Measurements from ENCODE around the gene PCNX4.

Gene PCNX4

GRCh38 chr14:60206249-60206670, 114.5 kb downstream of the PCNX4 start:
- no peak for DNase-seq (ENCODE audit: low spot score)

GRCh38 chr14:60206837-60207533, 115.3 kb downstream of the PCNX4 start:
- DNase-seq (ENCODE audit: low spot score) = no peak

GRCh38 chr14:60210703-60211102, 119.0 kb downstream of the PCNX4 start:
- DNase-seq (ENCODE audit: low spot score) = no peak

GRCh38 chr14:60211153-60211552, 119.4 kb downstream of the PCNX4 start:
- no peak for DNase-seq (ENCODE audit: low spot score)

DNA sequence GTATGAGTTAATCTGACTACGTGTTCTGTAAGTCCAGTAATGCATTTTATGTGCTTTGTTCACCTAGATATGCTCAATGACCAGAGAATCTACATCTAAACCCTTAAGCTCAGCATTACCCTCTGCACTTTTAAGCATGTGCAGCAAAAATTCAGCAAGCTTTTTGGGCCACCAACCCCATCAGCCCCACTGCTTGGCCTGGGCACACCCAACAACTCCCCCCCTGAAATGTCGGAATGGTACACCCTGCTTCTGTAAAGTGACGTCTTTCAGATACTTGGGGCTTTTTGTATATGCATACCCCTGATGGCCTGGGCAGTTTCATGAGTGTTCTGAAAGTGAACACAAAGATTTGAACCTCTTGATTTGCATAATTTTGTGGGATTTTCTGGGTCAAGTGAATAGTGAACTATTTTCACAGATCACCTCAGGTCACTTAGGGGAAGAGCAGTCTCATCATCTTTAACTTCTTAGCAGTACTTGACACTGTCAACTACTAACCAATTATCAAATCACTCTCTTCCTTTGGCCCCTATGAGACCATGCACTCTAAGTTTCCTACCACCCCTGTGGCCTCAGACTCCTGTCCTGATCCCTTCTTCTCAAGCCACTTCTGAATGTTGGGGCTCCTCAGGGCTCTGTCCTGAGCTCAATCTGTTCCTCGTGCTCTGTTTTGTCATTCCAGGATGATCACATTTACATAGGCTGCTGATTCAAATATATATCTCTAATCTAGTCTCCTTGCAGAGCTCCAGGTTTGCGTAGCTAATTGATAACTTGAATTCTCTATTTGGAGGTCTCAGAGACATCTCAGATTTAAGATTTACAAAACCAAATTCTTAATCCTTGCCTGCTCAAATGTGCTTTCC, 121.0 kb downstream of the PCNX4 start:
- no peak for DNase-seq (ENCODE audit: low spot score)

GRCh38 chr14:60214003-60214402, 122.3 kb downstream of the PCNX4 start:
- DNase-seq (ENCODE audit: low spot score) = no peak

DNA sequence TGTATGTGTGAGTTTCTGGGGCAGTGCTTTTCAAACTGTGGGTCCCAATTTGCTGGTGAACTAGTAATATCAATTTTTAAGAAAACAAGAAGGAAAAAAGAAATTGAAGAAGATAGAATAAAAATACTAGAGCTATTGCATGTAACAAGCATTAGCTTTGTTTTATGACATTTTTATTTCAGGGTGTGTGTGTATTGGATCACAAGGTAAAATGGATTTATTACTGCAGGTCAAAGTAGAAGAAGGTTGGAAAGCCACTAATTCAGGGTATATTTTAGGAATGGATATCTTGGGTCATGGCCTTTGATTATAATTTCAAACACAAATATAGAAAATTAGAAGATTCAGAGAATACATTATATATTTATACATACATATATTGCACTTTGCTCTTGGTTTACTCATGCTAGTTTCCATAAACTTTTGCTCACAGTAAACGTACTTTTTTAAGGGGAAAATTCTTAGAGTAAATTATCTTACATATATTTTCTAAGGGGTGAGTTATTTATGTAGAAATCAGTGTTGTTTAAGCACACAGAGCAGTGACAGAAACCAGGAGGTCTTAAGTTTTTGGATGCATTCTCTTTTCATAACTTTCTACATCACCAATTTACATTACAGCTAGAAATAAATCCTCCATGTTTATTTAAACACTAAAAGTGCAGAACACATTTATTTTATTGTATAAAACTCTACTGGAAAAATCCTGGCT, 122.8 kb downstream of the PCNX4 start:
- DNase-seq (ENCODE audit: low spot score) = no peak

- no peak for DNase-seq (ENCODE audit: low spot score)
Measured at GRCh38 chr14:60215127-60215444, 123.4 kb downstream of the PCNX4 start.

DNA sequence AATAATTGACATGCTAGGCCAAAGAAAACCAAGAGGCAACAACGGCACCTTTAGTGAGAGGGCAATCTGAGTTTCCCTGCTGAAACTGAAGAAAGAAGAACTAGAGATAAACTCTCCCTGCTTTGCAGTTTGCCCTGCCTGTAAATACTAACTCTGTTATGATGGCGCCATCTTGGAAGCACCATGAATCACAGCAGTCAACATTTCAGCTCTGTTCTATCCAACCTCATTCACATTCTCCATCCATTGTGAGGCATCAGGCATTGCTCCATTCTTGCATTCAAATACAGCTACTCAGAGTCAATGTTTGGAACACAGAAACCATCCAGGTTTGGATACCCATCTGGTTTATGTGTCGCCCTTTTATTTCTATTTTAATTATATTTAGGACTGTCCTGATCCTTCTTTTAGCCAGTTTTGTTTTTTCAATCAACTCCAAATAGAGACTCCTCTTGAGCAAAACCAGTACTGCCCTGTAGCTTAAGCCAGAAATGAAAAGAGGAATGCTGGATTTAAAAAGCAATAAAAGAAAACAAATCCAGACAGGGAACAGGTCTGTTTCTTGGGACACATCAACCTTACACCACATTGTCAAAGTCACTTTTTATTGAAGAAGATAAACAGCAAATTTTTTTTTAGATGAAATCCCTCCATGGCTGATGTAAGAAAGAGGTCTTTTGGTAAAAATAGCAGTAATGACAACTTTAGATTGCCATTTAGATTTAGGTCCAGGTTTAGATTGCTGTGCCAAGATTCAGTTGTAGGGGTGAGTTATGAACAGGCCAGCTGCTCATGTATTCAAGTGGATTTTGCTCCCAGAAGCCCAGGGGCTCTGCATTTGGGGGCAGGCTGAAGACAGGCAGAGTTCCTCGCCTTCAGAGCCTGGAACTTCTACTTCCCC, 124.0 kb downstream of the PCNX4 start:
- no peak for DNase-seq (ENCODE audit: low spot score)

GRCh38 chr14:60217713-60218112, 126.0 kb downstream of the PCNX4 start:
- DNase-seq (ENCODE audit: low spot score) = no peak
